Measurements from ENCODE around the gene SRSF6.

- TF ChIP-seq CTCF (IDR thresholded peaks at IDR 0.05) (no peak), POLR2A (IDR thresholded peaks at IDR 0.05) (no peak)
Measured at GRCh38 chr20:43511879-43512278, 54.2 kb downstream of the SRSF6 start.
